ENCODE data around the gene EDN1.

DNA sequence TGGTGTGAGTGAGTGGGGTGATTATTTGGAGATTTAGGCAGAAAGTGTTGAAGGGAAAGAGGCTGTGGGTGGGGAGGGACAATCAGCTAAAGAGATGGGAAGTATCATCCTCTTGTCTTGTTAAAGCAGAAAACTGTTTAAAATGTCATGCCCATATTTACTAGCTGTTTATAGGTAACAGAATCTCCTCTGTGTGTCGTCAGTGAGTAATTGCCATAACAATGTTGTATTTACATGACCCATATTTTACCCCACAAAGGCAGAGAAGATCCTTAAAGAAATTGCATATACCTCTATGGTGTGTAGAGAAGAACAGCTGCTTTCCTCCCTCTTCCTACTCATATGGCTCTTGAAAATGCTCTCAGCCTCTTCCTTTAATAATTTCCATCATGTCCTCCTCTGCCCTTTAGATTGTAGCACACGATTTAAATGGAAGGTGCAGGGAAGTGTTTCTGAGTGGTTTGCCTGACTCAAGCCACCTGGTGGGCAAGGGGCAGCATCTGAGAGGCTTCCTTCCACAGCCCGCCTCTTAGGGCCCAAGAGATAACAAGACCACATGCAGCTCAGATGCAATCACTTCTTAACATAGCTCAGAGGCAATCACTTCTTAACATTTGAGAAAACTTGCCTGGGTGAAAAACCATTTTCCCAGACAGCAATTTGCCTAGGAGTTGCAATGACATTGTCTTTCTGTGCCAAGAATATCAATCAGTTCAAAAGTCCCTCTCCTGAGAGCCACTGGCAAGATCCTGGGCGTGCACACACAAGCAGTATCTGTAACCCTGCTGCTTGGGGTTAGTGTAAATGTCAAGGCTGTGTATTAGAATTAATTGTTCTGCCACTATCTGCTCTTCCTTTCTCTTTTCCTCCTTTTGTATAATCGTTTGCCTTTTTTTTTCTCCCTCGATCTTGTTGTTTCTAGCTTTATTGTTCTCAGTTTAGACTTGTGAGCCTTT lies 44.1 kb upstream of the EDN1 start:
- TF ChIP-seq, protein P1, sequence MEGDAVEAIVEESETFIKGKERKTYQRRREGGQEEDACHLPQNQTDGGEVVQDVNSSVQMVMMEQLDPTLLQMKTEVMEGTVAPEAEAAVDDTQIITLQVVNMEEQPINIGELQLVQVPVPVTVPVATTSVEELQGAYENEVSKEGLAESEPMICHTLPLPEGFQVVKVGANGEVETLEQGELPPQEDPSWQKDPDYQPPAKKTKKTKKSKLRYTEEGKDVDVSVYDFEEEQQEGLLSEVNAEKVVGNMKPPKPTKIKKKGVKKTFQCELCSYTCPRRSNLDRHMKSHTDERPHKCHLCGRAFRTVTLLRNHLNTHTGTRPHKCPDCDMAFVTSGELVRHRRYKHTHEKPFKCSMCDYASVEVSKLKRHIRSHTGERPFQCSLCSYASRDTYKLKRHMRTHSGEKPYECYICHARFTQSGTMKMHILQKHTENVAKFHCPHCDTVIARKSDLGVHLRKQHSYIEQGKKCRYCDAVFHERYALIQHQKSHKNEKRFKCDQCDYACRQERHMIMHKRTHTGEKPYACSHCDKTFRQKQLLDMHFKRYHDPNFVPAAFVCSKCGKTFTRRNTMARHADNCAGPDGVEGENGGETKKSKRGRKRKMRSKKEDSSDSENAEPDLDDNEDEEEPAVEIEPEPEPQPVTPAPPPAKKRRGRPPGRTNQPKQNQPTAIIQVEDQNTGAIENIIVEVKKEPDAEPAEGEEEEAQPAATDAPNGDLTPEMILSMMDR (IDR thresholded peaks at IDR 0.05): no peak
- TF ChIP-seq POLR2AphosphoS5 (IDR thresholded peaks at IDR 0.05; ENCODE audit: low read depth, low read length) (no peak), TCF7L2 (IDR thresholded peaks at IDR 0.05; ENCODE audit: low read depth, low read length) (no peak), SIN3A (IDR thresholded peaks at IDR 0.05; ENCODE audit: borderline replicate concordance, insufficient read depth, low read depth, low read length) (no peak)
- TF ChIP-seq, protein P2, sequence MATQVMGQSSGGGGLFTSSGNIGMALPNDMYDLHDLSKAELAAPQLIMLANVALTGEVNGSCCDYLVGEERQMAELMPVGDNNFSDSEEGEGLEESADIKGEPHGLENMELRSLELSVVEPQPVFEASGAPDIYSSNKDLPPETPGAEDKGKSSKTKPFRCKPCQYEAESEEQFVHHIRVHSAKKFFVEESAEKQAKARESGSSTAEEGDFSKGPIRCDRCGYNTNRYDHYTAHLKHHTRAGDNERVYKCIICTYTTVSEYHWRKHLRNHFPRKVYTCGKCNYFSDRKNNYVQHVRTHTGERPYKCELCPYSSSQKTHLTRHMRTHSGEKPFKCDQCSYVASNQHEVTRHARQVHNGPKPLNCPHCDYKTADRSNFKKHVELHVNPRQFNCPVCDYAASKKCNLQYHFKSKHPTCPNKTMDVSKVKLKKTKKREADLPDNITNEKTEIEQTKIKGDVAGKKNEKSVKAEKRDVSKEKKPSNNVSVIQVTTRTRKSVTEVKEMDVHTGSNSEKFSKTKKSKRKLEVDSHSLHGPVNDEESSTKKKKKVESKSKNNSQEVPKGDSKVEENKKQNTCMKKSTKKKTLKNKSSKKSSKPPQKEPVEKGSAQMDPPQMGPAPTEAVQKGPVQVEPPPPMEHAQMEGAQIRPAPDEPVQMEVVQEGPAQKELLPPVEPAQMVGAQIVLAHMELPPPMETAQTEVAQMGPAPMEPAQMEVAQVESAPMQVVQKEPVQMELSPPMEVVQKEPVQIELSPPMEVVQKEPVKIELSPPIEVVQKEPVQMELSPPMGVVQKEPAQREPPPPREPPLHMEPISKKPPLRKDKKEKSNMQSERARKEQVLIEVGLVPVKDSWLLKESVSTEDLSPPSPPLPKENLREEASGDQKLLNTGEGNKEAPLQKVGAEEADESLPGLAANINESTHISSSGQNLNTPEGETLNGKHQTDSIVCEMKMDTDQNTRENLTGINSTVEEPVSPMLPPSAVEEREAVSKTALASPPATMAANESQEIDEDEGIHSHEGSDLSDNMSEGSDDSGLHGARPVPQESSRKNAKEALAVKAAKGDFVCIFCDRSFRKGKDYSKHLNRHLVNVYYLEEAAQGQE (IDR thresholded peaks at IDR 0.05; ENCODE audit: insufficient read depth in 1 of 2, low read depth in 2 of 2, low read length in 1 of 2): no peak

Data from Panc1 (cell line).